Endothelial cell (in vitro differentiated cells): ENCODE measurements around the gene PLCL2. TPM values are rescaled to one million over a fixed set of nuclear protein-coding genes. Genes with fewer than 3 reads are reported as not detected.

Experiments
- DNase-seq: peaks from one replicate; pipeline ENCODE4 v3.0.0; 2021; ENCODE audit warnings: low spot score
- H3K27ac Mint-ChIP-seq: one replicate; pipeline ENCODE4 v1.8.0; 2021; ENCODE audit warnings: mixed read lengths, inconsistent platforms; ENCODE audit not compliant: unreplicated experiment
- H3K27me3 Mint-ChIP-seq: one replicate; pipeline ENCODE4 v1.8.0; 2021; ENCODE audit warnings: mild to moderate bottlenecking, moderate library complexity, mixed read lengths, inconsistent platforms; ENCODE audit not compliant: unreplicated experiment
- H3K36me3 Mint-ChIP-seq: one replicate; pipeline ENCODE4 v1.8.0; 2021; ENCODE audit warnings: mild to moderate bottlenecking, low read depth, mixed read lengths, inconsistent platforms; ENCODE audit not compliant: unreplicated experiment
- H3K4me1 Mint-ChIP-seq: one replicate; pipeline ENCODE4 v1.8.0; 2021; ENCODE audit warnings: mild to moderate bottlenecking, mixed read lengths, inconsistent platforms; ENCODE audit not compliant: unreplicated experiment
- H3K4me3 Mint-ChIP-seq: one replicate; pipeline ENCODE4 v1.8.0; 2021; ENCODE audit warnings: mild to moderate bottlenecking, mixed read lengths, inconsistent platforms; ENCODE audit not compliant: unreplicated experiment
- H3K9me3 Mint-ChIP-seq: one replicate; pipeline ENCODE4 v1.8.0; 2021; ENCODE audit warnings: mixed read lengths, inconsistent platforms; ENCODE audit not compliant: unreplicated experiment
- total RNA-seq: library from RNA; stranded (reverse); fragmentation: NEBNext Ultra II Directional; extraction: Animal tissue kit (Norgen Biotek cat#: 25700); gene quantifications from one replicate; pipeline ENCODE4 v1.2.1, GENCODE V29; 2021; ENCODE audit not compliant: unreplicated experiment
- TF ChIP-seq, protein P1 (sequence below): fragments of 200-600 bp; sonication (generic); IDR thresholded peaks from one replicate; pipeline ENCODE4 v1.5.0; 2021; ENCODE audit warnings: antibody characterized with exemption; ENCODE audit not compliant: unreplicated experiment

PLCL2 gene
- total RNA-seq, 1 donor from 2014 or later, result 18.8 TPM

DNA sequence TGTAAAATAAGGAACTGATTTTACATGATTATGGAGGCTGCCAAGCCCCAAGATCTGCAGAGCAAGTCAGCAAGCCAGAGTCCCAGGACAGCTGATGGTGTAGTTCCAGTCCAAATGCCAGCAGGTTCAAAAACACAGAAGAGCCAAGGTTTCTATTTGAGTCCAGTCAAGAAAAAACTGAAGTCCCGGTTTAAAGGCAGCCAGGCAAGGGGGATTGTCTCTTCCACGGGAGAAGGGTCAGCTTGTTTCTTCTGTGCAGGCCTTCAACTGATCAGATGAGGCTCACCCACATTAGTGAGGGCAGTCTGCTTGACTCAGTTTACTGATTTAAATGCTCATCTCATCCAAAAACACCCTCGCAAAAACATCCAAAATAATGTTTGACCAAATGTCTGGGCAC is 246.2 kb downstream of the PLCL2 start:
- Mint-ChIP-seq H3K4me1 (no peaks in the 10 kb centered on the region), H3K27ac (no peak overlapping the region), H3K27me3 (no peaks in the 10 kb centered on the region), H3K9me3 (no peaks in the 10 kb centered on the region), H3K4me3 (no peak overlapping the region), H3K36me3 (peaks cover 3% of the 10 kb centered on the region)
- TF ChIP-seq, protein P1, sequence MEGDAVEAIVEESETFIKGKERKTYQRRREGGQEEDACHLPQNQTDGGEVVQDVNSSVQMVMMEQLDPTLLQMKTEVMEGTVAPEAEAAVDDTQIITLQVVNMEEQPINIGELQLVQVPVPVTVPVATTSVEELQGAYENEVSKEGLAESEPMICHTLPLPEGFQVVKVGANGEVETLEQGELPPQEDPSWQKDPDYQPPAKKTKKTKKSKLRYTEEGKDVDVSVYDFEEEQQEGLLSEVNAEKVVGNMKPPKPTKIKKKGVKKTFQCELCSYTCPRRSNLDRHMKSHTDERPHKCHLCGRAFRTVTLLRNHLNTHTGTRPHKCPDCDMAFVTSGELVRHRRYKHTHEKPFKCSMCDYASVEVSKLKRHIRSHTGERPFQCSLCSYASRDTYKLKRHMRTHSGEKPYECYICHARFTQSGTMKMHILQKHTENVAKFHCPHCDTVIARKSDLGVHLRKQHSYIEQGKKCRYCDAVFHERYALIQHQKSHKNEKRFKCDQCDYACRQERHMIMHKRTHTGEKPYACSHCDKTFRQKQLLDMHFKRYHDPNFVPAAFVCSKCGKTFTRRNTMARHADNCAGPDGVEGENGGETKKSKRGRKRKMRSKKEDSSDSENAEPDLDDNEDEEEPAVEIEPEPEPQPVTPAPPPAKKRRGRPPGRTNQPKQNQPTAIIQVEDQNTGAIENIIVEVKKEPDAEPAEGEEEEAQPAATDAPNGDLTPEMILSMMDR, result no peak
- no peak for DNase-seq

DNA sequence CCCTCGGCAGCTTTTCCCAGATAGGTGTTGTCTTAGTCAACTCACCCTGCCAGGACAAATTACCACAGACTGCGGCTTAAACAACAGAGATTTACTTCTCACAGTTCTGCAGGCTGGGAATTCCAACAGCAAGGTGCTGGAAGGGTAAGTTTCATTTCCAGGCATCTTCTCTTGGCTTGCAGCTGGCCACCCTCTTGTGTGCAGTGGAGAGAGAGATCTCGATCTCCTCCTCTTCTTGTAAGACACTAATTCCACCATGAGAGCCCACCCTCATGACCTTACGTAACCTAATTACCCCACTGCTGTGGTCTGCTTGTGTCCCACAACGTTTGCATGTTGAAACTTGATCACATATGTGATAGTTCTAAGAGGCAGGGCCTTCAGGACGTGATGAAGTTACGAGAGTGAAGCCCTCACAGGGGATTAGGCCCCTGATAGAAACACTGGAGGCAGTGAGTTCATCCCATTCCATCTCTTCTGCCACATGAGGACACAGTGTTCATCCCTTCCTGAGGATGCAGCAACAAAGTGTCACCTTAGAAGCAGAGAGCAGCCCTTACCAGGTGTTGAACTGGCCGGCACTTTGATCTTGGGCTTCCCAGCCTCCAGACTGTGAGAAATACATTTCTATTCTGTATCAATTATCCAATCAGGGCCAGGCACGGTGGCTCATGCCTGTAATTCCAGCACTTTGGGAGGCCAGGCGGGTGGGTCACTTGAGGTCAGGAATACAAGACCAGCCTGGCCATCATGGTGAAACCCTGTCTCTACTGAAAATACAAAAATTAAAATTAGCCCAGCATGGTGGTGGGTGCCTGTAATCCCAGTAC is 247.7 kb downstream of the PLCL2 start:
- H3K27me3 Mint-ChIP-seq, result no peaks in the 10 kb centered on the region
- TF ChIP-seq, protein P1, result no peak
- no peak overlapping the region for H3K4me3 Mint-ChIP-seq
- H3K27ac Mint-ChIP-seq, result no peak overlapping the region
- H3K4me1 Mint-ChIP-seq, result no peaks in the 10 kb centered on the region
- H3K36me3 Mint-ChIP-seq, result peaks cover 3% of the 10 kb centered on the region
- DNase-seq, result no peak
- H3K9me3 Mint-ChIP-seq, result no peaks in the 10 kb centered on the region

DNA sequence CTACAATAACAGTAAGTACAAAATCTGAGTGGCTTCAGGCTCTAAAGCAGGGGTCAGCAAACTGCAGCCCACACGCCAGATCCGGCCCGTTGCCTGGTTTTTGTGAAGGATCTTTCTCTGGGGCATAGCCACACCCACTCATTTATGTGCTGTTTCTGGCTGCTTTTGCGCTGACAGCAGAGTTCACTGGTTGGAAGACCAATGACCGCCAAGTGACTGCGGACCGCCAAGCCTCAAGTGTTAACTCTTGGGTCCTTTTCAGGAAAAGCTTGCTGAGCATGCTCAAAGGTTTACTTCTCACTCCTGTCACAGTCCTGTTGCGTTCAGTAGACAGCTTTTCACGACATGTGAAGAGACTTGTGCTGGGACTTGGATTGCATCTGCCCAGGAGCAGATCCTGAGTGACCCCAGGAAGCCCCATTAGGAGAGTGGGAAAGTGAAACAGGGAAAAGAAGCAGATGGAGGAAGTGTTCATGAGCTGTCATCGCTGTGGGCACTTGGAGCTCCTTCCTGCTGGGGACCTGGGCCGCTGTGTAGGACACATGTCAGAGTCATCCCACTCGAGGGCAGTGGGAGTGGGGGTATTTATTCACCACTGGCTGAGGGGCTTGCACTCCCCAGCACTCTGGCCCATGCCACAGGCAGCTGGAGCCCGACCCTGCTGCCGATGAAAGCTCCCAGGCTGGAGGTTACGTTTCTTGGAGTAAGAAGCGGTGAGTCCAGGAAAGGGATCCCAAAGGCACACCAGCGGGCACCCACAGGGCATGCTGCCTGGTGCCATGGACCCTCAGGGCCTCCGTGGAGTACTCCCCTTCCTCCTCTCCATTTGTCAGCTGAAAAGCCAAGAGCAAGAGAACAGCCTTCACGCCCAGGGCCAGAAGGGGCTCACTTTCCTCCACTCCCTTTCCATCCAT is 249.1 kb downstream of the PLCL2 start:
- TF ChIP-seq, protein P1, result no peak
- H3K4me1 Mint-ChIP-seq, result no peaks in the 10 kb centered on the region
- H3K36me3 Mint-ChIP-seq, result peaks cover 3% of the 10 kb centered on the region
- H3K27ac Mint-ChIP-seq, result no peak overlapping the region
- H3K9me3 Mint-ChIP-seq, result no peaks in the 10 kb centered on the region
- no peak for DNase-seq
- H3K27me3 Mint-ChIP-seq, result no peaks in the 10 kb centered on the region
- H3K4me3 Mint-ChIP-seq, result no peak overlapping the region

DNA sequence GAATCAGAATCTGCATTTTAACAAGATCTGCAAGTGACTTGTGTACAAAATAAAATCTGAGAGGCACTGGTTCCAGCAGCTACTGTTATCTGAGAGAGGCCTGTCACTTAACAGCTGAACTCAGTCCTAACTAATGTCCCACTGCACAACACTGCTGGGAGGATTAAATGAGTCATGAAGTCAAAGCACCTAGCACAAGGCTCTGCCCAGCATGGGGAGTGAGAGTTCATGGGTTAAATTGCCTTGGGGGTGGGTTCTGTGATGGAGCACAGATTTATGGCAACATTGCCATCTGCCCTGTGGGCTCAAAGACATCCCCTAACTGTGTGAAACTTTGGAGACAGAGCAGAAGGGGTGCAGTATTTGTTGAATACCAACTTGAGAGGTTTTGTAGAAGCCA is 250.9 kb downstream of the PLCL2 start:
- H3K4me3 Mint-ChIP-seq, result no peak overlapping the region
- TF ChIP-seq, protein P1, result no peak
- peaks cover 7% of the 10 kb centered on the region for H3K27me3 Mint-ChIP-seq
- H3K36me3 Mint-ChIP-seq, result peaks cover 3% of the 10 kb centered on the region
- H3K4me1 Mint-ChIP-seq, result no peaks in the 10 kb centered on the region
- H3K9me3 Mint-ChIP-seq, result no peaks in the 10 kb centered on the region
- no peak for DNase-seq
- H3K27ac Mint-ChIP-seq, result no peak overlapping the region
